PC-3 (cell line): Measurements from ENCODE around the gene GBF1. TPM values are rescaled to one million over a fixed set of nuclear protein-coding genes. Genes with fewer than 3 reads are reported as not detected.

Source experiments
- ATAC-seq: fragments of 200-7000 bp; cut with Tn5 transposase; 2 replicates; pipeline ENCODE4 v1.9.1; 2020; ENCODE audit warnings: mild to moderate bottlenecking, moderate library complexity
- BruUV-seq: library from RNA; stranded (reverse); fragments of 400-500 nt; replicated peaks from 2 replicates; lab custom pipeline; 2021; lab: Mats Ljungman, UMichigan
- CTCF ChIA-PET: fragments of 300-600 bp; sonication (Branson Sonifier 250); formaldehyde crosslinking; loops from one replicate; lab custom pipeline; 2022; ENCODE audit warnings: antibody characterized with exemption; lab: Charles Lee
- POLR2A ChIA-PET: fragments of 300-600 bp; sonication (Branson Sonifier 250); formaldehyde crosslinking; loops from one replicate; lab custom pipeline; 2022; ENCODE audit warnings: antibody characterized with exemption; ENCODE audit not compliant: unreplicated experiment; lab: Charles Lee
- DNase-seq: peaks from one replicate; pipeline ENCODE4 v3.0.0-alpha.2; 2015
- H2AFZ ChIP-seq: fragments of 300-600 bp; sonication (generic); 2 replicates; pipeline ENCODE4 v1.6.0; 2016; ENCODE audit warnings: antibody characterized with exemption, low read length
- H3F3A ChIP-seq: fragments of 300-600 bp; sonication (generic); one replicate; pipeline ENCODE4 v1.6.0; 2017; ENCODE audit warnings: antibody characterized with exemption, low read length, control low read depth, mild to moderate bottlenecking; ENCODE audit not compliant: unreplicated experiment
- H3K27ac ChIP-seq: fragments of 300-600 bp; sonication (generic); 2 replicates; pipeline ENCODE4 v1.5.1; 2016; ENCODE audit warnings: mild to moderate bottlenecking, low read length
- H3K27me3 ChIP-seq: fragments of 300-600 bp; sonication (generic); 2 replicates; pipeline ENCODE4 v1.6.1; 2016; ENCODE audit warnings: low read length, mixed read lengths
- H3K36me3 ChIP-seq: fragments of 300-600 bp; sonication (generic); 2 replicates; pipeline ENCODE4 v1.6.1; 2016; ENCODE audit warnings: low read depth, mixed run types, low read length, mixed read lengths
- H3K4me1 ChIP-seq: fragments of 300-600 bp; sonication (generic); 2 replicates; pipeline ENCODE4 v1.5.1; 2016; ENCODE audit warnings: low read length; ENCODE audit not compliant: insufficient read depth
- H3K4me2 ChIP-seq: fragments of 300-600 bp; sonication (generic); 2 replicates; pipeline ENCODE4 v1.6.0; 2016; ENCODE audit warnings: low read length
- H3K4me3 ChIP-seq: fragments of 300-600 bp; sonication (generic); 2 replicates; pipeline ENCODE4 v1.5.1; 2016; ENCODE audit warnings: mild to moderate bottlenecking, low read length, mixed read lengths
- H3K79me2 ChIP-seq: fragments of 300-600 bp; sonication (generic); 2 replicates; pipeline ENCODE4 v1.6.1; 2017; ENCODE audit warnings: low read length, mixed read lengths
- H3K9ac ChIP-seq: fragments of 300-600 bp; sonication (generic); 2 replicates; pipeline ENCODE4 v1.6.0; 2016; ENCODE audit warnings: mild to moderate bottlenecking, low read length
- H3K9me2 ChIP-seq: fragments of 300-600 bp; sonication (generic); replicated peaks from 2 replicates; pipeline ENCODE4 v1.6.1; 2016; ENCODE audit warnings: mixed run types, low read length, mixed read lengths
- H3K9me3 ChIP-seq: fragments of 300-600 bp; sonication (generic); 2 replicates; pipeline ENCODE4 v1.6.1; 2016; ENCODE audit warnings: low read length, mixed read lengths
- H4K20me1 ChIP-seq: fragments of 300-600 bp; sonication (generic); 2 replicates; pipeline ENCODE4 v1.6.1; 2016; ENCODE audit warnings: low read length, mixed read lengths
- EZH2 ChIP-seq: fragments of 300-600 bp; sonication (generic); IDR thresholded peaks from one replicate; pipeline ENCODE4 v1.6.1; 2017; ENCODE audit warnings: antibody characterized with exemption, mild to moderate bottlenecking, low read length; ENCODE audit not compliant: unreplicated experiment
- EZH2phosphoT487 ChIP-seq: fragments of 300-600 bp; sonication (generic); IDR thresholded peaks from 2 replicates; pipeline ENCODE4 v1.6.1; 2018; ENCODE audit warnings: mild to moderate bottlenecking, antibody characterized with exemption, low read length, borderline replicate concordance
- intact Hi-C: fragments of 100-400 bp; cut with micrococcal nuclease; formaldehyde crosslinking; loops from 2 replicates; pipeline ENCODE4 v1.9.0; 2023
- total RNA-seq: library from RNA; depleted of rRNA; stranded (reverse); fragments of >200 nt; gene quantifications from 2 replicates; pipeline ENCODE4 v1.2.3, GENCODE V29; 2014
- TF ChIP-seq, protein P1 (sequence below): fragments of 300-600 bp; sonication (generic); conservative IDR thresholded peaks from 2 replicates; pipeline ENCODE4 v1.5.1; 2017; ENCODE audit warnings: antibody characterized with exemption, low read depth, mild to moderate bottlenecking, low read length

GBF1 gene
- total RNA-seq, 1 experiment from 2014 or later, result 25.2 TPM

DNA sequence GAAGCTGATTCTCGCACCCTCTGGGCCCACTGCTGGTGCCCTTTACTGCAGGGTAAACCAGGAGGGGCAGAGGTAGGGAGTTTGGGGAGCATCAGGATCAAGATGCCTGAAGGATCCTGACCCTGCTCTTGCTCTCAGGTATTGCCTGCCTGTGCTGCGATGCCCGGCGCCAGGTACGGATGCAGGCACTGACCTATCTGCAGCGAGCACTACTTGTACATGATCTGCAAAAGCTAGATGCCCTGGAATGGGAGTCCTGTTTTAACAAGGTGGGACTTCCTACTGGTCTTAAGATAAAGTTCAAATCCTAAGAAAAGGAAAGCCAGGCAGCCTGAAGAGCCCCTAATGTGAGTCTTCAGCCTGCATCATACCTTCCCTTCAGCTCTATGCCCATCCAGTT, 134.1 kb downstream of the GBF1 start:
- ChIA-PET POLR2A (no interaction called here), CTCF (no interaction called here)
- H3K9me3 ChIP-seq, result no peaks in the 10 kb centered on the region
- H3F3A ChIP-seq, result no peaks in the 10 kb centered on the region
- H3K9me2 ChIP-seq, result no peaks in the 10 kb centered on the region
- no peak overlapping the region for H3K4me2 ChIP-seq
- H3K36me3 ChIP-seq, result peaks cover 3% of the 10 kb centered on the region; the same call in 1 of the 2 replicates
- H3K4me1 ChIP-seq, result no peaks in the 10 kb centered on the region
- intact Hi-C loops, result no loop called here
- TF ChIP-seq EZH2phosphoT487, result no peak
- no peak for TF ChIP-seq EZH2
- TF ChIP-seq, protein P1, sequence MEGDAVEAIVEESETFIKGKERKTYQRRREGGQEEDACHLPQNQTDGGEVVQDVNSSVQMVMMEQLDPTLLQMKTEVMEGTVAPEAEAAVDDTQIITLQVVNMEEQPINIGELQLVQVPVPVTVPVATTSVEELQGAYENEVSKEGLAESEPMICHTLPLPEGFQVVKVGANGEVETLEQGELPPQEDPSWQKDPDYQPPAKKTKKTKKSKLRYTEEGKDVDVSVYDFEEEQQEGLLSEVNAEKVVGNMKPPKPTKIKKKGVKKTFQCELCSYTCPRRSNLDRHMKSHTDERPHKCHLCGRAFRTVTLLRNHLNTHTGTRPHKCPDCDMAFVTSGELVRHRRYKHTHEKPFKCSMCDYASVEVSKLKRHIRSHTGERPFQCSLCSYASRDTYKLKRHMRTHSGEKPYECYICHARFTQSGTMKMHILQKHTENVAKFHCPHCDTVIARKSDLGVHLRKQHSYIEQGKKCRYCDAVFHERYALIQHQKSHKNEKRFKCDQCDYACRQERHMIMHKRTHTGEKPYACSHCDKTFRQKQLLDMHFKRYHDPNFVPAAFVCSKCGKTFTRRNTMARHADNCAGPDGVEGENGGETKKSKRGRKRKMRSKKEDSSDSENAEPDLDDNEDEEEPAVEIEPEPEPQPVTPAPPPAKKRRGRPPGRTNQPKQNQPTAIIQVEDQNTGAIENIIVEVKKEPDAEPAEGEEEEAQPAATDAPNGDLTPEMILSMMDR, result no peak
- H3K27me3 ChIP-seq, result no peaks in the 10 kb centered on the region
- no peaks in the 10 kb centered on the region for H3K79me2 ChIP-seq
- ATAC-seq (no peak), DNase-seq (no peak)
- H3K9ac ChIP-seq, result no peak overlapping the region
- H4K20me1 ChIP-seq, result no peaks in the 10 kb centered on the region
- BruUV-seq, result no TSS peak
- no peak overlapping the region for H3K4me3 ChIP-seq
- H3K27ac ChIP-seq, result no peak overlapping the region
- H2AFZ ChIP-seq, result no peak overlapping the region

DNA sequence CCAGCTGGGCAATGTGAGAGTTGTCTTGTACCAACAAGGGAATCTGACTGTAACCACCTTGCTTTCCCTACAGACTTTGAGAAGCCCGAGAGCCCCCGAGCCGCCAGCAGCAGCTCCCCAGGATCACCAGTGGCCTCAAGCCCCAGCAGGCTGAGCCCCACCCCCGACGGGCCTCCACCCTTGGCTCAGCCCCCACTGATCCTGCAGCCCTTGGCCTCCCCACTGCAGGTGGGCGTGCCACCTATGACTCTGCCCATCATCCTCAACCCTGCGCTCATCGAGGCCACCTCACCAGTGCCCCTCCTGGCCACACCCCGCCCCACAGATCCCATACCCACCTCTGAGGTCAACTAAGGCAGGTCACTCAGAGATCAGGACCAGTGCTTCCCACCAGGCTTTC, 136.7 kb downstream of the GBF1 start:
- Histone ChIP-seq H4K20me1 (no peaks in the 10 kb centered on the region), H3K4me1 (no peaks in the 10 kb centered on the region), H2AFZ (no peak overlapping the region), H3F3A (no peaks in the 10 kb centered on the region), H3K27me3 (no peaks in the 10 kb centered on the region), H3K9me2 (no peaks in the 10 kb centered on the region), H3K9ac (no peak overlapping the region), H3K79me2 (no peaks in the 10 kb centered on the region), H3K4me2 (no peak overlapping the region), H3K36me3 (peaks cover 3% of the 10 kb centered on the region; the same call in 1 of the 2 replicates), H3K9me3 (no peaks in the 10 kb centered on the region), H3K4me3 (no peak overlapping the region), H3K27ac (no peak overlapping the region)
- TF ChIP-seq EZH2phosphoT487 (no peak), EZH2 (no peak)
- TF ChIP-seq, protein P1, result no peak
- intact Hi-C loops, result no loop called here
- ChIA-PET POLR2A (no interaction called here), CTCF (no interaction called here)
- DNase-seq (no peak), ATAC-seq (no peak)
- BruUV-seq, result no TSS peak

DNA sequence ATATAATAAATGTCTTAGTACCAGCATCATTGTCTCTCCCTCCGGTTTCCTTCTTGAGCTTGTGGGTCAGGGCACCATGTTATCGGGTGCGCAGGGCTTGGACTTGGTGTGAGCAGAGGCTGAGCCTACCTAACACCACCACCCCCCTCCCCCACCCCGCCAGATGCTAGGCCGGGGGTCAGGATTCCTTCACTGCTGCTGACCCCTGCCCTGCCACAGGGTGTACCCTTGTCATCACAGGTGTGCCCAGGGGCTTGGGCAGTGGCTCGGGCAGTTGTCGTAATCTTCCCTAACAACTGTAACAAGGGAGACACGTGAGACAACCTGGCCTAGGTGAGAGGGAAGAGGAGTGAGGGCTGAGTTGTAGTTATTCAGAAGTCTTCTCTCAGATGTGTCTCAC, 137.5 kb downstream of the GBF1 start:
- TF ChIP-seq EZH2 (no peak), EZH2phosphoT487 (no peak)
- TF ChIP-seq, protein P1, result no peak
- no peaks in the 10 kb centered on the region for H3K9me3 ChIP-seq
- peaks cover 3% of the 10 kb centered on the region; the same call in 1 of the 2 replicates for H3K36me3 ChIP-seq
- H3K9ac ChIP-seq, result no peak overlapping the region
- H3K4me1 ChIP-seq, result no peaks in the 10 kb centered on the region
- no peak overlapping the region for H2AFZ ChIP-seq
- intact Hi-C loops, result no loop called here
- no peak overlapping the region for H3K27ac ChIP-seq
- no peaks in the 10 kb centered on the region for H3F3A ChIP-seq
- H3K4me3 ChIP-seq, result no peak overlapping the region
- no peaks in the 10 kb centered on the region for H3K27me3 ChIP-seq
- H3K9me2 ChIP-seq, result no peaks in the 10 kb centered on the region
- no peaks in the 10 kb centered on the region for H3K79me2 ChIP-seq
- no peak overlapping the region for H3K4me2 ChIP-seq
- ATAC-seq (no peak), DNase-seq (no peak)
- H4K20me1 ChIP-seq, result no peaks in the 10 kb centered on the region
- BruUV-seq, result no TSS peak
- CTCF ChIA-PET, result no interaction called here
- POLR2A ChIA-PET, result no interaction called here
